ENCODE measurements around the gene SMIM33. TPM values are rescaled to one million over a fixed set of nuclear protein-coding genes. Genes with fewer than 3 reads are reported as not detected.
A peak's percentile ranks its signal among the peaks of the same experiment; 100 is the strongest.

Gene SMIM33
- polyA plus RNA-seq, 1 experiment = not detected

DNA sequence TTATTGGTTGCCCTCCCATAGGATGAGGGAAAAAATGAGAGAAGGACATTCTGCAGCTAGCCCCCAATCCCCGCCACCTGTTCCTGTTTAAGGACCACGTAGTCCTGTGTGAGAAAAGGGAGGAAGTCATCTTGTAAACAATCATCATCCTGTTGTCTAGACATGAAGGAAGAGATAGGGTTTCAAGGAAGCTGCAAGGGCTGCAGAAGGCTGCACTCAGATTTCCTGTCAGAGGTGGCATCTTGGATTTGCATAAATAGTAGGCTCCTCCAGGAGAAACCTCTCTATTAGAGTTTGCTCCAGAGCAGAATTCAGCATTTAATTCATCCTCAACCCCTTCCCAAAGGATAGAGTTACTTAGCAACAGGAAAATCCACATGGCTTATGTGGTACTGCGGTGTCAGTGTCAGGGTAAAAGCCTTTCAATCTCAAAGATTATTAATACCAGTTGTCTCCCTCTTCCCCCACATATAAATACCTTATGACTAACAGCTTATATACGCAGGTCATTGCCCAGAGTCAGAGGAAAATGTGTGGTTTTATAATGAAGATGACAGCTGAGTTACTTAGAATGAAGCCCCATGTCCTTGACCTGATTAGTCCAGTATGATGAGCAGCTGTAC is 26.9 kb upstream of the SMIM33 start:
- ChIA-PET CTCF (interaction anchor here (1.3 kb wide), 1 partner anchor 21 kb away, joined by 7 read pairs; no protein-coding TSS in a partner anchor), POLR2A (interaction anchor here (1.1 kb wide), 1 partner anchor 38 kb away, joined by 5 read pairs; no protein-coding TSS in a partner anchor)
- no peaks in the 10 kb centered on the region for H3K27me3 ChIP-seq (ENCODE audit: control insufficient read depth, insufficient read depth, low read length)
- H3K27ac ChIP-seq (ENCODE audit: low read depth, low read length) = peak overlapping the region; percentile 31
- TF ChIP-seq, protein P1, sequence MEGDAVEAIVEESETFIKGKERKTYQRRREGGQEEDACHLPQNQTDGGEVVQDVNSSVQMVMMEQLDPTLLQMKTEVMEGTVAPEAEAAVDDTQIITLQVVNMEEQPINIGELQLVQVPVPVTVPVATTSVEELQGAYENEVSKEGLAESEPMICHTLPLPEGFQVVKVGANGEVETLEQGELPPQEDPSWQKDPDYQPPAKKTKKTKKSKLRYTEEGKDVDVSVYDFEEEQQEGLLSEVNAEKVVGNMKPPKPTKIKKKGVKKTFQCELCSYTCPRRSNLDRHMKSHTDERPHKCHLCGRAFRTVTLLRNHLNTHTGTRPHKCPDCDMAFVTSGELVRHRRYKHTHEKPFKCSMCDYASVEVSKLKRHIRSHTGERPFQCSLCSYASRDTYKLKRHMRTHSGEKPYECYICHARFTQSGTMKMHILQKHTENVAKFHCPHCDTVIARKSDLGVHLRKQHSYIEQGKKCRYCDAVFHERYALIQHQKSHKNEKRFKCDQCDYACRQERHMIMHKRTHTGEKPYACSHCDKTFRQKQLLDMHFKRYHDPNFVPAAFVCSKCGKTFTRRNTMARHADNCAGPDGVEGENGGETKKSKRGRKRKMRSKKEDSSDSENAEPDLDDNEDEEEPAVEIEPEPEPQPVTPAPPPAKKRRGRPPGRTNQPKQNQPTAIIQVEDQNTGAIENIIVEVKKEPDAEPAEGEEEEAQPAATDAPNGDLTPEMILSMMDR (IDR thresholded peaks at IDR 0.05; ENCODE audit: low read depth, low read length) = no peak
- no peaks in the 10 kb centered on the region; the same call in 1 of the 2 replicates for H3K9me3 ChIP-seq (ENCODE audit: control insufficient read depth, insufficient read depth, low read length)
- no peak overlapping the region for H3K4me3 ChIP-seq (ENCODE audit: low read depth, low read length)
- peak; percentile 20 for DNase-seq (ENCODE audit: low read depth, low spot score)

DNA sequence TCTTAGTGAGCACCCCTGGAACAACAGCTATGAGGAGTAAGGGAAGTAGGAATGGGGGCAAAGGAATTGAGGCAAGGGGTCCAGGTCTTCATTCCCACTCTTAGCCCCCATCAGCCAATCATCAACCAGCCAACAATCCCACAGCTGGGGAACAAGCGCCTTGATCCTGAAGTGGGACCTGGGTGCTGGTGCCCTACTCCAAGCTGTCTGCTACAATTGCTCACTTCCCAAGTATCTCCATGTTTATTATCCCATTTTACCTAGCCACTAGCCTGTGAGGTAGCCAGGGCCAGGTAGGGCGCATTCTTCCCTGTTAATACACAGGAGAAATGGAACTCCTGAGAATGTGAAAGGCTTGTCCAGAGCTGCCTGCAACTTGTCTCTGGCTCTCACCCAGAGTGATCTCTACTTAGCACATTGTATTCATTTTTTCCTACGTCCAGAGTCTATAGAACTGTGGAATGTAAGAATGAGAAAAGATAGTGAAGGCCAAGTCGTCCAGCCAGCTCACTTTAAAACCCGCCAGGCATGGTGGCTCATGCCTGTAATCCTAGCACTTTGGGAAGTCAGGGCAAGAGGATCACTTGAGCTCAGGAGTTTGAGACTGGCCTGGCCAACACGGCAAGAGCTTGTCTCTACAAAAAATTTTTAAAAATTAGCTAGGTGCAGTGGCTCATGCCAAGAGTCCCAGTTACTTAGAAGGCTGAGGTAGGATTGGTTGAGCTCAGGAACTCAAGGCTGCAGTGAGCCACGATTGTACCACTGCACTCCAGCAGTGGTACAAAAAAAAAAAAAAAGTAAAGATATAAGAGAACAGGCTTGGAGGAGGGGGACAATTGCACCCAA is 25.3 kb upstream of the SMIM33 start:
- Histone ChIP-seq H3K4me3 (ENCODE audit: low read depth, low read length) (no peak overlapping the region), H3K9me3 (ENCODE audit: control insufficient read depth, insufficient read depth, low read length) (no peaks in the 10 kb centered on the region; the same call in 1 of the 2 replicates), H3K27ac (ENCODE audit: low read depth, low read length) (peak overlapping the region; percentile 21), H3K27me3 (ENCODE audit: control insufficient read depth, insufficient read depth, low read length) (no peaks in the 10 kb centered on the region)
- DNase-seq (ENCODE audit: low read depth, low spot score) = peak; percentile 53
- POLR2A ChIA-PET = interaction anchor here (0.7 to 1.3 kb wide), 3 partner anchors 32 to 206 kb away, joined by 3 to 4 read pairs (median 3); no protein-coding TSS in a partner anchor
- TF ChIP-seq, protein P1 (IDR thresholded peaks at IDR 0.05; ENCODE audit: low read depth, low read length) = no peak
- CTCF ChIA-PET = interaction anchor here (0.6 to 1.5 kb wide), 3 partner anchors 13 to 69 kb away, joined by 5 read pairs; no protein-coding TSS in a partner anchor

DNA sequence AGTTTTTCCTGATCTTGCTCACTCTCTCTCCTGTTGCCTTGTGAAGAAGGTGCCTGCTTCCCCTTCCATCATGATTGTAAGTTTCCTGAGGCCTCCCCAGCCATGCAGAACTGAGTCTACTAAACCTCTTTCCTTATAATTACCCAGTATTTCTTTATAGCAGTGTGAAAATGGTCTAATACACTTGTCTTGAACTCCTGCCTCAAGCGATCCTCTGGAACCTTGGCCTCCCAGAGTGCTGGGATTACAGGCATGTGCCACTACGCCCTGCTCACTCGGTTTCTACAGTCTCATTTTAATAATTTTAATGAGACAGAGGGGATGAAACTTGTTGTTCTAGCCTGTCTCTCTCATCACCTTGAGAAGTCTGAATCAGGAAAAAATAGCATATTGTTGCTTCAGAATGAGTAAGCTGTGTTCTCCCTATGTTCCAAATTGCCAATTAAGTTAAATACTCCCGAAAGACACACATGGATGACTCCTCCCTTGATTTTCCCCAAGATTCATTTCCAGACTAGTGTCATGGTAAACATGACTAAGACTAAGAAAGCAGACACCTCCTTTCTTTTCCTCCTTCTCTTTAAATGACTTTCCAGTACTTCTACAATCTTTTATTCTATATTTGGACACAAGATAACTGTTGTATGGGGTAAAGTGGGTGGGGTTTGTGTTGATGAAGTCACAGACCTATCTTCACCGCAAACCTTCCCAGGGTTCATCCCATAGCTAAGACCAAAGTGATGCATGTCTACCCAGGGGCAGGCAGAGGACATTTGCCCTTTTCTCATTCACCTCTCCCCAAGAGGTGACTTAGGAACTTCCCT is 23.6 kb upstream of the SMIM33 start:
- Histone ChIP-seq H3K9me3 (ENCODE audit: control insufficient read depth, insufficient read depth, low read length) (no peaks in the 10 kb centered on the region), H3K27me3 (ENCODE audit: control insufficient read depth, insufficient read depth, low read length) (no peaks in the 10 kb centered on the region), H3K4me3 (ENCODE audit: low read depth, low read length) (no peak overlapping the region), H3K27ac (ENCODE audit: low read depth, low read length) (no peak overlapping the region)
- ChIA-PET CTCF (no interaction called here), POLR2A (no interaction called here)
- no peak for DNase-seq (ENCODE audit: low read depth, low spot score)
- TF ChIP-seq, protein P1 (IDR thresholded peaks at IDR 0.05; ENCODE audit: low read depth, low read length) = no peak

DNA sequence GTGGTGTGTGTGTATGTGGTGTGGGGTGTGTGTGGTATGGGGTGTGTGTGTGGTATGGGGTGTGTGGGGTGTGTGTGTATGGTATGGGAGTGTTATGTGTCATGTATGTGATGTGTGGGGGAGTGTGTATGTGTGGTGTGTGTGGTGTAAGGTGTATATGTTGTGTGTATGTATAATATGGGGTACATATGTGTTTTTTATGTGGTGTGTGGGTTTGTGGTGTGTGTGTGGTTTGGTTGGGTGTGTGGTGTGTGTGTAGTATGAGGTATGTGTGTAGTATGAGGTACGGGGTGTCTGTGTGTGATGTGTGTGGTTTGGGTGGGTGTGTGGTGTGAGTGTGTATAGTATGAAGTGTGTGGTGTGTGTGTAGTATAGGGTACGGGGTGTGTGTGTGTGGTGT is 19.6 kb upstream of the SMIM33 start:
- ChIA-PET POLR2A (interaction anchor here (0.6 kb wide), 1 partner anchor 31 kb away, joined by 3 read pairs; no protein-coding TSS in a partner anchor), CTCF (no interaction called here)
- no peak overlapping the region for H3K27ac ChIP-seq (ENCODE audit: low read depth, low read length)
- no peaks in the 10 kb centered on the region; the same call in 1 of the 2 replicates for H3K9me3 ChIP-seq (ENCODE audit: control insufficient read depth, insufficient read depth, low read length)
- H3K4me3 ChIP-seq (ENCODE audit: low read depth, low read length) = no peak overlapping the region
- no peak for DNase-seq (ENCODE audit: low read depth, low spot score)
- no peaks in the 10 kb centered on the region for H3K27me3 ChIP-seq (ENCODE audit: control insufficient read depth, insufficient read depth, low read length)
- TF ChIP-seq, protein P1 (IDR thresholded peaks at IDR 0.05; ENCODE audit: low read depth, low read length) = no peak
